Lower leg skin (tissue), 3 donors: Measurements from ENCODE around the gene PTGFRN.

Experiments
- POLR2A ChIP-seq, 2 donors: fragments of 450-650 bp; IDR thresholded peaks; one replicate each; pipeline ENCODE4 v1.6.1; 2016 to 2017; ENCODE audit warnings: antibody characterized with exemption in 2 of 2, mild to moderate bottlenecking in 1 of 2, moderate library complexity in 1 of 2
- TF ChIP-seq, protein P1 (sequence below), 3 donors: fragments of 450-650 bp; IDR thresholded peaks; one replicate each; pipeline ENCODE4 v1.5.1; 2016; ENCODE audit warnings: antibody characterized with exemption in 3 of 3, mild to moderate bottlenecking in 3 of 3, moderate library complexity in 2 of 3

DNA sequence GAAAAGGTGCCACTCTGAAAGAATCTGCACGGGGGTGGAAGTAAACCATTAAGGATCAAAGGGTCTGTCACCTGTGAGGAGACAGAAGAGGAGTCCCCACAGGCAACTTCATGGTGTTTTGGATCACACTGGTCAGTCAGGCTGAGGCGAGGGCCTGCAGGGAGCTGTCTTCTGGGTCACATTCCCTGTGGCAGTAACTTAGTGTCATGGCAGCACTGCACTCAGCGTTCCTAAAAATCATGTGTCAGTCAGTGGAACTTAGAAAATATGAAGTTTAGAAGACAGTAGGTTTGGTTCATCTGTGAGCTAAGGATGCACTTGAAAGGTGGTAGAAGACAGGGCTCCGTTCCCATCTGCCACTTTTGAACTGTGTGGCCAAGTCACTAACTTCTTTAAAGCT is 48.4 kb downstream of the PTGFRN start:
- TF ChIP-seq POLR2A (IDR thresholded peaks at IDR 0.05) = no peak
- TF ChIP-seq, protein P1, sequence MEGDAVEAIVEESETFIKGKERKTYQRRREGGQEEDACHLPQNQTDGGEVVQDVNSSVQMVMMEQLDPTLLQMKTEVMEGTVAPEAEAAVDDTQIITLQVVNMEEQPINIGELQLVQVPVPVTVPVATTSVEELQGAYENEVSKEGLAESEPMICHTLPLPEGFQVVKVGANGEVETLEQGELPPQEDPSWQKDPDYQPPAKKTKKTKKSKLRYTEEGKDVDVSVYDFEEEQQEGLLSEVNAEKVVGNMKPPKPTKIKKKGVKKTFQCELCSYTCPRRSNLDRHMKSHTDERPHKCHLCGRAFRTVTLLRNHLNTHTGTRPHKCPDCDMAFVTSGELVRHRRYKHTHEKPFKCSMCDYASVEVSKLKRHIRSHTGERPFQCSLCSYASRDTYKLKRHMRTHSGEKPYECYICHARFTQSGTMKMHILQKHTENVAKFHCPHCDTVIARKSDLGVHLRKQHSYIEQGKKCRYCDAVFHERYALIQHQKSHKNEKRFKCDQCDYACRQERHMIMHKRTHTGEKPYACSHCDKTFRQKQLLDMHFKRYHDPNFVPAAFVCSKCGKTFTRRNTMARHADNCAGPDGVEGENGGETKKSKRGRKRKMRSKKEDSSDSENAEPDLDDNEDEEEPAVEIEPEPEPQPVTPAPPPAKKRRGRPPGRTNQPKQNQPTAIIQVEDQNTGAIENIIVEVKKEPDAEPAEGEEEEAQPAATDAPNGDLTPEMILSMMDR (IDR thresholded peaks at IDR 0.05) = no peak
